Hepatocyte (in vitro differentiated cells): ENCODE measurements around the gene SULT6B1. TPM values are rescaled to one million over a fixed set of nuclear protein-coding genes. Genes with fewer than 3 reads are reported as not detected.

ENCODE experiments used
- DNase-seq: peaks from one replicate; pipeline ENCODE4 v3.0.0-alpha.2; 2016; ENCODE audit warnings: low spot score
- H2AFZ ChIP-seq: fragments of 200-600 bp; sonication (generic); 2 replicates; pipeline ENCODE4 v1.6.0; 2016; ENCODE audit warnings: antibody characterized with exemption, mild to moderate bottlenecking
- H3K27ac ChIP-seq: fragments of 200-600 bp; sonication (generic); 2 replicates; pipeline ENCODE4 v1.5.1; 2016; ENCODE audit warnings: mild to moderate bottlenecking
- H3K27me3 ChIP-seq: fragments of 200-600 bp; sonication (generic); 2 replicates; pipeline ENCODE4 v1.6.1; 2016
- H3K36me3 ChIP-seq: fragments of 200-600 bp; sonication (generic); replicated peaks from 2 replicates; pipeline ENCODE4 v1.5.1; 2016; ENCODE audit warnings: low read depth; ENCODE audit not compliant: insufficient read depth
- H3K4me1 ChIP-seq: fragments of 200-600 bp; sonication (generic); 2 replicates; pipeline ENCODE4 v1.5.1; 2016; ENCODE audit warnings: mild to moderate bottlenecking, moderate library complexity; ENCODE audit not compliant: insufficient read depth
- H3K4me2 ChIP-seq: fragments of 200-600 bp; sonication (generic); 2 replicates; pipeline ENCODE4 v1.6.0; 2016
- H3K4me3 ChIP-seq: fragments of 200-600 bp; sonication (generic); 2 replicates; pipeline ENCODE4 v1.5.1; 2016; ENCODE audit warnings: mild to moderate bottlenecking
- H3K79me2 ChIP-seq: fragments of 200-600 bp; sonication (generic); 2 replicates; pipeline ENCODE4 v1.6.0; 2017; ENCODE audit warnings: mild to moderate bottlenecking
- H3K9me2 ChIP-seq: fragments of 200-600 bp; sonication (generic); replicated peaks from 2 replicates; pipeline ENCODE4 v1.6.0; 2017; ENCODE audit warnings: mild to moderate bottlenecking; ENCODE audit not compliant: insufficient read depth
- H3K9me3 ChIP-seq: fragments of 200-600 bp; sonication (generic); 2 replicates; pipeline ENCODE4 v1.5.1; 2016; ENCODE audit warnings: low read depth, mild to moderate bottlenecking
- H4K20me1 ChIP-seq: fragments of 200-600 bp; sonication (generic); 2 replicates; pipeline ENCODE4 v1.6.0; 2016; ENCODE audit warnings: mild to moderate bottlenecking; ENCODE audit not compliant: insufficient read depth, poor library complexity, severe bottlenecking
- CTCF ChIP-seq: fragments of 200-600 bp; sonication (generic); IDR thresholded peaks from 2 replicates; pipeline ENCODE4 v1.5.1; 2016; ENCODE audit warnings: antibody characterized with exemption, mild to moderate bottlenecking; ENCODE audit not compliant: poor library complexity
- EZH2 ChIP-seq: fragments of 200-600 bp; sonication (generic); IDR thresholded peaks from 2 replicates; pipeline ENCODE4 v1.6.1; 2016; ENCODE audit warnings: antibody characterized with exemption, mild to moderate bottlenecking, borderline replicate concordance
- EZH2phosphoT487 ChIP-seq: fragments of 200-600 bp; sonication (generic); IDR thresholded peaks from one replicate; pipeline ENCODE4 v1.6.1; 2018; ENCODE audit warnings: antibody characterized with exemption, mild to moderate bottlenecking, low read depth, moderate library complexity; ENCODE audit not compliant: unreplicated experiment, severe bottlenecking
- WGBS: methylation state at CpG from one replicate; pipeline ENCODE4 v1.1.6; 2016; ENCODE audit warnings: low lambda C conversion rate; ENCODE audit errors: missing lambda C conversion rate; 5-methylcytosine and 5-hydroxymethylcytosine counted together
- polyA plus RNA-seq: library from polyadenylated mRNA; unstranded; fragments of >200 nt; fragmentation: Nextera tagmentation; extraction: Ambion mirVana; gene quantifications from 2 replicates; pipeline ENCODE4 v1.2.1, GENCODE V29; 2016
- total RNA-seq: library from RNA; depleted of rRNA; stranded (reverse); fragments of >200 nt; gene quantifications from 2 replicates; pipeline ENCODE4 v1.2.3, GENCODE V29; 2014

The SULT6B1 gene
- total and polyA plus RNA-seq, 2 experiments from 2014 or later = not detected

GRCh38 chr2:37173741-37174140, 14.7 kb downstream of the SULT6B1 start:
- no peaks in the 10 kb centered on the region for H3K79me2 ChIP-seq
- no peaks in the 10 kb centered on the region for H3K36me3 ChIP-seq
- no peaks in the 10 kb centered on the region for H4K20me1 ChIP-seq
- H3K9me3 ChIP-seq = no peaks in the 10 kb centered on the region
- 80% methylated on average over 1 of the region's 1 CpG for WGBS
- H3K27me3 ChIP-seq = no peaks in the 10 kb centered on the region
- no peak for DNase-seq
- H3K4me3 ChIP-seq = no peak overlapping the region
- TF ChIP-seq EZH2phosphoT487 (no peak), CTCF (no peak), EZH2 (no peak)
- no peaks in the 10 kb centered on the region for H3K9me2 ChIP-seq
- H3K27ac ChIP-seq = no peak overlapping the region
- H3K4me1 ChIP-seq = no peaks in the 10 kb centered on the region
- H3K4me2 ChIP-seq = no peak overlapping the region
- no peak overlapping the region for H2AFZ ChIP-seq

GRCh38 chr2:37171624-37171950, 16.9 kb downstream of the SULT6B1 start:
- TF ChIP-seq EZH2 = no peak
- TF ChIP-seq EZH2phosphoT487 = no peak
- TF ChIP-seq CTCF = no peak
- H3K4me2 ChIP-seq = peak overlapping the region; percentile 28
- no peak overlapping the region for H3K4me3 ChIP-seq
- H4K20me1 ChIP-seq = no peaks in the 10 kb centered on the region
- H3K9me3 ChIP-seq = no peaks in the 10 kb centered on the region
- no peak for DNase-seq
- no peak overlapping the region for H2AFZ ChIP-seq
- no peaks in the 10 kb centered on the region for H3K36me3 ChIP-seq
- no peaks in the 10 kb centered on the region for H3K9me2 ChIP-seq
- H3K4me1 ChIP-seq = no peaks in the 10 kb centered on the region
- H3K27ac ChIP-seq = no peak overlapping the region
- H3K79me2 ChIP-seq = no peaks in the 10 kb centered on the region
- H3K27me3 ChIP-seq = no peaks in the 10 kb centered on the region

- no peaks in the 10 kb centered on the region for H3K4me1 ChIP-seq
- H3K27ac ChIP-seq = peak overlapping the region; percentile 28
- H3K27me3 ChIP-seq = no peaks in the 10 kb centered on the region
- no peaks in the 10 kb centered on the region for H4K20me1 ChIP-seq
- no peak overlapping the region for H3K4me3 ChIP-seq
- 55% methylated on average over 17 of the region's 17 CpGs for WGBS
- H3K36me3 ChIP-seq = no peaks in the 10 kb centered on the region
- no peaks in the 10 kb centered on the region for H3K9me3 ChIP-seq
- TF ChIP-seq CTCF (peak; percentile 59), EZH2phosphoT487 (no peak), EZH2 (no peak)
- H2AFZ ChIP-seq = no peak overlapping the region
- no peaks in the 10 kb centered on the region for H3K9me2 ChIP-seq
- peak overlapping the region; percentile 4 for H3K4me2 ChIP-seq
- H3K79me2 ChIP-seq = no peaks in the 10 kb centered on the region
- peak; percentile 46 for DNase-seq
Measured at GRCh38 chr2:37168217-37168981, 20.1 kb downstream of the SULT6B1 start.

GRCh38 chr2:37167636-37168180, 20.8 kb downstream of the SULT6B1 start:
- no peak overlapping the region for H2AFZ ChIP-seq
- H3K9me3 ChIP-seq = no peaks in the 10 kb centered on the region
- H3K4me2 ChIP-seq = peak overlapping the region; percentile 4
- no peaks in the 10 kb centered on the region for H3K36me3 ChIP-seq
- no peaks in the 10 kb centered on the region for H3K27me3 ChIP-seq
- peak overlapping the region; percentile 28 for H3K27ac ChIP-seq
- no peaks in the 10 kb centered on the region for H3K79me2 ChIP-seq
- 93% methylated on average over 3 of the region's 3 CpGs for WGBS
- H3K4me3 ChIP-seq = no peak overlapping the region
- TF ChIP-seq EZH2phosphoT487 = no peak
- no peak for TF ChIP-seq EZH2
- no peak for TF ChIP-seq CTCF
- no peaks in the 10 kb centered on the region for H3K9me2 ChIP-seq
- H3K4me1 ChIP-seq = no peaks in the 10 kb centered on the region
- no peak for DNase-seq
- no peaks in the 10 kb centered on the region for H4K20me1 ChIP-seq
